GM04504 (cell line): ENCODE measurements around the gene H1-8.

Experiments used
- DNase-seq: peaks from one replicate; pipeline ENCODE4 v3.0.0-alpha.2; 2012; ENCODE audit warnings: low read depth

The H1-8 gene

GRCh38 chr3:129574206-129574605, 31.2 kb downstream of the H1-8 start:
- no peak for DNase-seq

GRCh38 chr3:129575233-129575996, 32.4 kb downstream of the H1-8 start:
- no peak for DNase-seq

- DNase-seq, result no peak
These were observed 33.0 kb downstream of the H1-8 start for GRCh38 chr3:129575997-129576384.

GRCh38 chr3:129576514-129577352, 33.8 kb downstream of the H1-8 start:
- DNase-seq, result no peak

GRCh38 chr3:129577366-129577765, 34.4 kb downstream of the H1-8 start:
- no peak for DNase-seq

- DNase-seq, result no peak
These were observed 35.2 kb downstream of the H1-8 start for GRCh38 chr3:129577925-129578786.

GRCh38 chr3:129579991-129580390, 37.0 kb downstream of the H1-8 start:
- no peak for DNase-seq

- DNase-seq, result no peak
These were observed 38.6 kb downstream of the H1-8 start for GRCh38 chr3:129581623-129582022.

- no peak for DNase-seq
These were observed 39.8 kb downstream of the H1-8 start for GRCh38 chr3:129582799-129583198.

GRCh38 chr3:129583289-129583688, 40.3 kb downstream of the H1-8 start:
- DNase-seq, result no peak

- no peak for DNase-seq
These were observed 41.7 kb downstream of the H1-8 start for GRCh38 chr3:129584631-129585030.

- DNase-seq, result no peak
These were observed 43.1 kb downstream of the H1-8 start for GRCh38 chr3:129585949-129586657.

GRCh38 chr3:129586746-129587430, 43.9 kb downstream of the H1-8 start:
- no peak for DNase-seq

GRCh38 chr3:129587566-129588210, 44.7 kb downstream of the H1-8 start:
- no peak for DNase-seq

GRCh38 chr3:129590215-129590614, 47.2 kb downstream of the H1-8 start:
- no peak for DNase-seq

- DNase-seq, result no peak
These were observed 49.0 kb downstream of the H1-8 start for GRCh38 chr3:129591932-129592331.

GRCh38 chr3:129592381-129593131, 49.6 kb downstream of the H1-8 start:
- no peak for DNase-seq

GRCh38 chr3:129593230-129593594, 50.2 kb downstream of the H1-8 start:
- DNase-seq, result no peak

GRCh38 chr3:129593595-129594339, 50.8 kb downstream of the H1-8 start:
- no peak for DNase-seq
